Stimulated activated CD4-positive, alpha-beta T cell treated with anti-CD3 and anti-CD28 coated beads, Interleukin-1b, Interleukin-23, amount 100 ng/mL, for 4 hours (primary cell): Measurements from ENCODE around the gene PHLPP1.
"Not testable (repeated sequence)": the region's sequence is repeated elsewhere in the genome, so short reads cannot be mapped to it uniquely, and the experiment has no call there.

Experiments used
- DNase-seq, 2 donors: peaks; one replicate each; pipeline ENCODE4 v3.0.0-alpha.2; 2020; ENCODE audit warnings: low read depth in 2 of 2

The PHLPP1 gene

GRCh38 chr18:62715436-62715758 is at the start of gene PHLPP1:
Gene PHLPP1 (plus strand): TSS chr18:62715541. CDS start chr18:62715684, 143 bp downstream.
- DNase-seq: no peak

GRCh38 chr18:62669225-62669624 is 46.1 kb upstream of the PHLPP1 start:
- DNase-seq: no peak

GRCh38 chr18:62670573-62670972 is 44.8 kb upstream of the PHLPP1 start:
- DNase-seq: no peak

- DNase-seq: no peak
Observed at GRCh38 chr18:62672600-62672999, 42.7 kb upstream of the PHLPP1 start.

GRCh38 chr18:62678847-62679485 is 36.4 kb upstream of the PHLPP1 start:
- DNase-seq: no peak

GRCh38 chr18:62682371-62682770 is 33.0 kb upstream of the PHLPP1 start:
- no peak for DNase-seq

- no peak for DNase-seq
Observed at GRCh38 chr18:62683935-62684334, 31.4 kb upstream of the PHLPP1 start.

GRCh38 chr18:62688743-62689317 is 26.5 kb upstream of the PHLPP1 start:
- no peak for DNase-seq

GRCh38 chr18:62690236-62690815 is 25.0 kb upstream of the PHLPP1 start:
- DNase-seq: no peak

- DNase-seq: no peak
Observed at GRCh38 chr18:62693659-62694058, 21.7 kb upstream of the PHLPP1 start.

GRCh38 chr18:62697636-62698035 is 17.7 kb upstream of the PHLPP1 start:
- no peak for DNase-seq

GRCh38 chr18:62702259-62702658 is 13.1 kb upstream of the PHLPP1 start:
- DNase-seq: no peak

GRCh38 chr18:62706879-62707278 is 8.5 kb upstream of the PHLPP1 start:
- not testable (repeated sequence) for DNase-seq

- not testable (repeated sequence) for DNase-seq
Observed at GRCh38 chr18:62709908-62710307, 5.4 kb upstream of the PHLPP1 start.

- DNase-seq: no peak
Observed at GRCh38 chr18:62710417-62710816, 4.9 kb upstream of the PHLPP1 start.

GRCh38 chr18:62711781-62712180 is 3.6 kb upstream of the PHLPP1 start:
- no peak for DNase-seq

- no peak for DNase-seq
Observed at GRCh38 chr18:62713651-62714247, 1.6 kb upstream of the PHLPP1 start.

- peak; percentile 78 to 86 for DNase-seq
Observed at GRCh38 chr18:62714671-62715435, 488 bp upstream of the PHLPP1 start.

- DNase-seq: peak; percentile 15 to 44
Observed at GRCh38 chr18:62715759-62716615, 646 bp downstream of the PHLPP1 start.

- peak; percentile 8 to 28 for DNase-seq
Observed at GRCh38 chr18:62716619-62717168, 1.4 kb downstream of the PHLPP1 start.
